GM19324 (cell line): ENCODE data around the gene FUT2.
"Not testable (repeated sequence)": the region's sequence is repeated elsewhere in the genome, so short reads cannot be mapped to it uniquely, and the experiment has no call there.

Source experiments
- ATAC-seq: cut with Tn5 transposase; IDR thresholded peaks from one replicate; pipeline ENCODE4 v1.9.1; 2021; ENCODE audit warnings: mild to moderate bottlenecking, moderate library complexity; ENCODE audit not compliant: unreplicated experiment, low FRiP score

Gene FUT2

GRCh38 chr19:48670699-48671445 lies 24.9 kb upstream of the FUT2 start:
- no peak for ATAC-seq

- no peak for ATAC-seq
Observed at GRCh38 chr19:48671446-48671995, 24.2 kb upstream of the FUT2 start.

- no peak for ATAC-seq
Observed at GRCh38 chr19:48672994-48673393, 22.8 kb upstream of the FUT2 start, which contains the start of gene NTN5. NTN5 (minus strand) TSS chr19:48673017; CDS start chr19:48670986, 2,031 bp downstream.

- ATAC-seq, result no peak
Observed at GRCh38 chr19:48673436-48674100, 22.2 kb upstream of the FUT2 start.

GRCh38 chr19:48674216-48674809 lies 21.5 kb upstream of the FUT2 start:
- no peak for ATAC-seq

GRCh38 chr19:48674921-48675824 lies 20.6 kb upstream of the FUT2 start:
- ATAC-seq, result no peak

- ATAC-seq, result no peak
Observed at GRCh38 chr19:48676487-48676886, 19.3 kb upstream of the FUT2 start.

GRCh38 chr19:48676887-48677286 lies 18.9 kb upstream of the FUT2 start:
- ATAC-seq, result no peak

GRCh38 chr19:48678201-48678600 lies 17.6 kb upstream of the FUT2 start:
- no peak for ATAC-seq

GRCh38 chr19:48680006-48680405 lies 15.8 kb upstream of the FUT2 start:
- not testable (repeated sequence) for ATAC-seq

- ATAC-seq, result no peak
Observed at GRCh38 chr19:48680436-48681126, 15.2 kb upstream of the FUT2 start.

GRCh38 chr19:48681127-48681470 lies 14.7 kb upstream of the FUT2 start:
- no peak for ATAC-seq

GRCh38 chr19:48683349-48683748 lies 12.4 kb upstream of the FUT2 start:
- ATAC-seq, result no peak

- ATAC-seq, result no peak
Observed at GRCh38 chr19:48685583-48685982, 10.2 kb upstream of the FUT2 start.

GRCh38 chr19:48686088-48686487 lies 9.7 kb upstream of the FUT2 start:
- ATAC-seq, result no peak

- ATAC-seq, result not testable (repeated sequence)
Observed at GRCh38 chr19:48686637-48687036, 9.1 kb upstream of the FUT2 start.

- no peak for ATAC-seq
Observed at GRCh38 chr19:48687776-48688175, 8.0 kb upstream of the FUT2 start.

GRCh38 chr19:48689449-48689848 lies 6.3 kb upstream of the FUT2 start:
- no peak for ATAC-seq

- not testable (repeated sequence) for ATAC-seq
Observed at GRCh38 chr19:48693629-48694028, 2.1 kb upstream of the FUT2 start.
